Measurements from ENCODE around the gene CHRNE.
A peak's percentile ranks its signal among the peaks of the same experiment; 100 is the strongest.
"Not testable (repeated sequence)": the region's sequence is repeated elsewhere in the genome, so short reads cannot be mapped to it uniquely, and the experiment has no call there.

CHRNE gene

GRCh38 chr17:4939546-4939795 is 36.6 kb upstream of the CHRNE start:
- no peak for DNase-seq

- no peak for DNase-seq
These were observed 36.0 kb upstream of the CHRNE start for GRCh38 chr17:4938688-4939545.

GRCh38 chr17:4938069-4938491 is 35.2 kb upstream of the CHRNE start:
- DNase-seq: no peak

- no peak for DNase-seq
These were observed 34.7 kb upstream of the CHRNE start for GRCh38 chr17:4937553-4937952.

- no peak for DNase-seq
These were observed 33.5 kb upstream of the CHRNE start for GRCh38 chr17:4936436-4936835.

- DNase-seq: no peak
These were observed 32.8 kb upstream of the CHRNE start for GRCh38 chr17:4935650-4936049.

GRCh38 chr17:4934173-4934979 is 31.5 kb upstream of the CHRNE start:
- DNase-seq: no peak

- DNase-seq: no peak
These were observed 30.7 kb upstream of the CHRNE start for GRCh38 chr17:4933646-4934045.

GRCh38 chr17:4932756-4933155 is 29.9 kb upstream of the CHRNE start:
- DNase-seq: no peak

- DNase-seq: no peak
These were observed 29.1 kb upstream of the CHRNE start, which contains the start of gene GP1BA for GRCh38 chr17:4931963-4932362. GP1BA (plus strand) TSS chr17:4932277; CDS start chr17:4932605, 328 bp downstream.

GRCh38 chr17:4928881-4929280 is 26.0 kb upstream of the CHRNE start:
- DNase-seq: no peak

- DNase-seq: not testable (repeated sequence)
These were observed 23.9 kb upstream of the CHRNE start for GRCh38 chr17:4926577-4927335.

- no peak for DNase-seq
These were observed 18.4 kb upstream of the CHRNE start for GRCh38 chr17:4921320-4921719.

- DNase-seq: no peak
These were observed 17.6 kb upstream of the CHRNE start for GRCh38 chr17:4920351-4921048.

GRCh38 chr17:4919511-4920047 is 16.7 kb upstream of the CHRNE start:
- no peak for DNase-seq

- DNase-seq: not testable (repeated sequence)
These were observed 11.7 kb upstream of the CHRNE start for GRCh38 chr17:4914551-4914950.

- no peak for DNase-seq
These were observed 11.1 kb upstream of the CHRNE start for GRCh38 chr17:4913994-4914393.

GRCh38 chr17:4908711-4909496 is 6.0 kb upstream of the CHRNE start:
- peak; percentile 76 for DNase-seq

GRCh38 chr17:4908301-4908700 is 5.4 kb upstream of the CHRNE start:
- no peak for DNase-seq

- not testable (repeated sequence) for DNase-seq
These were observed 3.7 kb upstream of the CHRNE start for GRCh38 chr17:4906642-4907041.

GRCh38 chr17:4902540-4902939 is 358 bp downstream of the CHRNE start:
- no peak for DNase-seq
